RWPE2 (cell line): ENCODE results near the gene PROC.

Experiments
- ATAC-seq: fragments of 200-7000 bp; cut with Tn5 transposase; 3 replicates; pipeline ENCODE4 v1.9.1; 2021; ENCODE audit warnings: low read depth
- DNase-seq: peaks from one replicate; pipeline ENCODE4 v3.0.0-alpha.2; 2020; ENCODE audit warnings: low spot score
- H3K27ac ChIP-seq: fragments of 450-650 bp; 2 replicates; pipeline ENCODE4 v1.5.1; 2017; ENCODE audit warnings: mild to moderate bottlenecking; ENCODE audit not compliant: poor library complexity, severe bottlenecking
- H3K27me3 ChIP-seq: fragments of 250-450 bp; sonication (Bioruptor Pico); 2 replicates; pipeline ENCODE4 v1.5.1; 2021; ENCODE audit warnings: mild to moderate bottlenecking, moderate library complexity; ENCODE audit not compliant: insufficient read depth, poor library complexity, severe bottlenecking
- H3K36me3 ChIP-seq: fragments of 250-450 bp; sonication (Bioruptor Pico); 2 replicates; pipeline ENCODE4 v1.5.1; 2020; ENCODE audit warnings: low read depth, mild to moderate bottlenecking, moderate library complexity
- H3K4me1 ChIP-seq: fragments of 250-450 bp; sonication (Bioruptor Pico); 2 replicates; pipeline ENCODE4 v1.5.1; 2021; ENCODE audit warnings: mild to moderate bottlenecking, moderate library complexity; ENCODE audit not compliant: insufficient read depth, poor library complexity, severe bottlenecking
- H3K4me3 ChIP-seq: fragments of 250-450 bp; sonication (Bioruptor Pico); 2 replicates; pipeline ENCODE4 v1.5.1; 2021; ENCODE audit warnings: mild to moderate bottlenecking, moderate library complexity; ENCODE audit not compliant: severe bottlenecking
- H3K9me3 ChIP-seq: fragments of 250-450 bp; sonication (Bioruptor Pico); 2 replicates; pipeline ENCODE4 v1.5.1; 2021; ENCODE audit warnings: mild to moderate bottlenecking, moderate library complexity; ENCODE audit not compliant: severe bottlenecking
- TF ChIP-seq, protein P1 (sequence below): fragments of 450-650 bp; IDR thresholded peaks from one replicate; pipeline ENCODE4 v1.5.1; 2017; ENCODE audit warnings: mild to moderate bottlenecking, moderate library complexity; ENCODE audit not compliant: poor library complexity, severe bottlenecking

PROC gene

DNA sequence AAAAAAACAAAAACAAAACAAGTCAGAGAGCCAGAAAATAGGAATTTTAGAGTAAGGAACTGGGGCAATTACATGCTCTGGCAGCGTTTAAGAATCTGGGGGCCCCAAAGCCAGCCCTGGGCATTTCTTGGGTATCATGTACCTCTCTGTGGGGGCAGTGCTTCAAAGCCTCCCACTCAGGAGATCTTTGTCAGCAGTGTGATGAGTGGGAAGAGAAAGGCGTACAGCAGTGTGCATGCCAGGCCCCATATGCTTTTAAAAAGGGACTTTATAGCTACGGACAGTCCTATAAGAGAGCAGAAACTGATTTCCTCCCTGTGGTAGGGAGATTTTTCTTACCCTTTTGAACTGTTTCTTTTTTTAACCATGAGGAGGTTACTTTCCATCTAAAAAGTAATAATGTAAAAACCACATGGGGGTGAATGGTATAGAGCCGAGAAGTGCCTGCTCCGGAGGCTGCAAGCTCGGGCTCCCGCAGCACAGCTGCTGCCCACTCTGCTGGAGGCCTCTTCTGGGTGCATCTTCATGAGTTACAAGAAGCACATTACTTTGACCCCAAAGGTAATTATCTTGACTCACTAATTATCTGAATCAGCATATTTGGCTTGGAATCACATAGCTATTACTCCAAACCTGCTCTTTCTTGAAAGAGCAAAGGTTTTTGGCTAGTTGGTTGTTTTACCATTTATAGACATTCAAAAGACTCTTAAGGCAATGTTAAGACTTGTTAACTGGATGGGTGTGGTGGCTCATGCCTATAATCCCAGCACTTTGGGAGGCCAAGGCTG is 46.4 kb downstream of the PROC start:
- TF ChIP-seq, protein P1, sequence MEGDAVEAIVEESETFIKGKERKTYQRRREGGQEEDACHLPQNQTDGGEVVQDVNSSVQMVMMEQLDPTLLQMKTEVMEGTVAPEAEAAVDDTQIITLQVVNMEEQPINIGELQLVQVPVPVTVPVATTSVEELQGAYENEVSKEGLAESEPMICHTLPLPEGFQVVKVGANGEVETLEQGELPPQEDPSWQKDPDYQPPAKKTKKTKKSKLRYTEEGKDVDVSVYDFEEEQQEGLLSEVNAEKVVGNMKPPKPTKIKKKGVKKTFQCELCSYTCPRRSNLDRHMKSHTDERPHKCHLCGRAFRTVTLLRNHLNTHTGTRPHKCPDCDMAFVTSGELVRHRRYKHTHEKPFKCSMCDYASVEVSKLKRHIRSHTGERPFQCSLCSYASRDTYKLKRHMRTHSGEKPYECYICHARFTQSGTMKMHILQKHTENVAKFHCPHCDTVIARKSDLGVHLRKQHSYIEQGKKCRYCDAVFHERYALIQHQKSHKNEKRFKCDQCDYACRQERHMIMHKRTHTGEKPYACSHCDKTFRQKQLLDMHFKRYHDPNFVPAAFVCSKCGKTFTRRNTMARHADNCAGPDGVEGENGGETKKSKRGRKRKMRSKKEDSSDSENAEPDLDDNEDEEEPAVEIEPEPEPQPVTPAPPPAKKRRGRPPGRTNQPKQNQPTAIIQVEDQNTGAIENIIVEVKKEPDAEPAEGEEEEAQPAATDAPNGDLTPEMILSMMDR = no peak
- Histone ChIP-seq H3K27me3 (no peaks in the 10 kb centered on the region), H3K27ac (no peak overlapping the region), H3K4me1 (no peaks in the 10 kb centered on the region), H3K4me3 (no peak overlapping the region), H3K9me3 (no peaks in the 10 kb centered on the region), H3K36me3 (0 out of 2 replicates have a peak, but pooled peaks cover under 1% of the 10 kb centered on the region)
- ATAC-seq (no peak), DNase-seq (no peak)

DNA sequence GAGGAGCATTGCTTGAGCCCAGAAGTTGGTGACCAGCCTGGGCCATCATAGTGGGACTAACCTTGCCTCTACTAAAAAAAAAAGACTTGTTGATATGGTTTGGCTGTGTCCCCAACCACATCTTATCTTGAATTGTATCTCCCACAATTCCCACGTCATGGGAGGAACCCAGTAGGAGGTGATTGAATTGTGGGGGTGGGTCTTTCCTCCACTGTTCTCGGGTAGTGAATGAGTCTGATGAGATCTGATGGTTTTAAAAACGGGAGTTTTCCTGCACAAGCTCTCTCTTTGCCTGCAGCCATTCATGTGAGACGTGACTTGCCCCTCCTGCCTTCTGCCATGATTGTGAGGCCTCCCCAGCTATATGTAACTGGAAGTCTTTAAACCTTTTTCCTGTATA is 47.0 kb downstream of the PROC start:
- Histone ChIP-seq H3K27ac (no peak overlapping the region), H3K36me3 (peaks cover 7% of the 10 kb centered on the region; the same call in 1 of the 2 replicates), H3K9me3 (no peaks in the 10 kb centered on the region), H3K4me1 (no peaks in the 10 kb centered on the region), H3K4me3 (no peak overlapping the region), H3K27me3 (no peaks in the 10 kb centered on the region)
- DNase-seq (no peak), ATAC-seq (no peak)
- TF ChIP-seq, protein P1 = no peak

DNA sequence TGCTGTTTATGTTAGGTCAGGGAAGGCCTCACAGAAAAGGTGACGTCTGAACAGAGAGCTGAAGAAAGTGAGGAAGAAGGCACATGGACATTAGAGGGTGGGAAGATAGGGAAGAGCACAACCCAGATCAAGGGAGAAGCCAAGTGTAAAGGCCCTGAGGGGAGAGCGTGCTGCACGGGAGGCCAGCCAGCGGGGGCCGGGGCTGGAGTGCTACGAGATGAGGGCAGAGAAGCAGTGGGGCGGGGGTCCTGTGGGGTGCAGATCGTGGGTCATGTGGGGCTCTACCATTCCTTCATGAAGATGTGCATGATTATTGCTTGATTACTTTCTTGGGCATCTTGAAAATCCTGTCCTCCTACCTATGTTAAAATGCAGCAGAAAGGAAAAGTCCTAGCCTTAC is 50.8 kb downstream of the PROC start:
- no peak overlapping the region for H3K27ac ChIP-seq
- H3K9me3 ChIP-seq = no peaks in the 10 kb centered on the region
- DNase-seq (no peak), ATAC-seq (no peak)
- no peaks in the 10 kb centered on the region for H3K27me3 ChIP-seq
- no peaks in the 10 kb centered on the region for H3K4me1 ChIP-seq
- H3K4me3 ChIP-seq = no peak overlapping the region
- TF ChIP-seq, protein P1 = no peak
- peaks cover 7% of the 10 kb centered on the region for H3K36me3 ChIP-seq

DNA sequence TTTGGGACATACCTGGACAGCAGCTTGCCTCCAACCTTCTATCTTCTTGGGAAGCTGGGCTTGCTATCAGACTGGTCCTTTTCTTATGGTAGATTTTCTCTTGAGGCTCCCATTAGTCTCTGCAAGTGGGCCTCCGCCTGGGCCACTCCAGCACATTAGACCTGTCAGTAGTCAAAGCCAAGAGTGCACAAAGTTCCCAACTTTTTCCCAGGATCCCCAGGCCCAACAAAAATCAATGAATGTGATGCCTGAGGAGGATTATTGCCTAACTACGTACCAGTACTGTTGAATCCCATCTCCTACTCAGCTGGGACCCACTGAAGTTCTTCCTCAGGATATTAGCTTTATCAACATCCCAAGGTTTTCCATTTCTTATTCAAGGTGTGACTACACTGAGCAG is 51.7 kb downstream of the PROC start:
- Histone ChIP-seq H3K9me3 (no peaks in the 10 kb centered on the region), H3K27me3 (no peaks in the 10 kb centered on the region), H3K27ac (no peak overlapping the region), H3K4me3 (no peak overlapping the region), H3K4me1 (no peaks in the 10 kb centered on the region), H3K36me3 (peaks cover 7% of the 10 kb centered on the region)
- TF ChIP-seq, protein P1 = no peak
- ATAC-seq (no peak), DNase-seq (no peak)
